GM19395 (cell line): ENCODE measurements around the gene DPP7.

Experiments
- ATAC-seq: cut with Tn5 transposase; IDR thresholded peaks from one replicate; pipeline ENCODE4 v1.9.1; 2021; ENCODE audit warnings: mild to moderate bottlenecking, moderate library complexity; ENCODE audit not compliant: unreplicated experiment

Gene DPP7

DNA sequence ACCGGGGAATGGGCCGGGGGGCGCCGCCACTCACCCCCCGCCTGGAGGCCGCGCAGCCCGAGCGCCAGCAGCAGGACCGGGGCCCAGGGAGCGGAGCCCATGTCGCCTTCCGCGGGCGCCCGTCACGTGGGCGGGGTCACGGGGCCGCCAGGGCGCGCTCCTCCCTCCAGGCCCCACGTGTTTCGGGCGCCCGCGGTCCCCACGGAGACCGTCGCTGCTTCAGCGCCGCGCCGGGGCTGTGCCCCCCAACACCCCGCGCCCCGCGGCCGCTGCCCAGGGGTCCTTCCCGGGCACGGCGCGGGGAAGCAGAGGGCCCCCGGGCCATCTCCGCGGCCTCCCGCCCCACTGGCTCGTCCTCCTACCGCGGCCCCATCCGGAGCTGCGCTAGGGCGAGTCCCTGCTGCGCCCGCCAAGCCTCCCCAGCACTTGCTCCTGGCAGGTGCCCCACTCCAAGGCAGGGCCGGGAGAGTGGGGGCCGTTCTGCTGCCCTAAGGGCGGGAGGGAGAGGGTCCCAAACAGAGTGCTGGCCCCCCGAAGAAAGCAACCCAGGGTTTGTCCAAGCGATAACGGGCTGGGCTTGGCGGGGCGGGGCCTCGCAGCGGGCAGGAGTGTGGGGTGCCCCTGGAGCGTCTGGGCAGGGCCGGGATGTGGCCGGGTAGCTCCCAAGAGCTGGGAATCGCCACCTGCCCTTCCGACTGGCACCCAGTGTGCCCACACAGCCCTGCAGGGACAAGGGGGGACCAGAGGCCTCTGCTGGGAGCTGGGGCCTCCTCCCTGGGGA lies at the start of gene DPP7:
TSS of gene DPP7 (minus strand) at position 121 of the 781 bp plus-strand sequence. CDS start at position 101, 20 bp downstream.
- peak; percentile 59 for ATAC-seq

DNA sequence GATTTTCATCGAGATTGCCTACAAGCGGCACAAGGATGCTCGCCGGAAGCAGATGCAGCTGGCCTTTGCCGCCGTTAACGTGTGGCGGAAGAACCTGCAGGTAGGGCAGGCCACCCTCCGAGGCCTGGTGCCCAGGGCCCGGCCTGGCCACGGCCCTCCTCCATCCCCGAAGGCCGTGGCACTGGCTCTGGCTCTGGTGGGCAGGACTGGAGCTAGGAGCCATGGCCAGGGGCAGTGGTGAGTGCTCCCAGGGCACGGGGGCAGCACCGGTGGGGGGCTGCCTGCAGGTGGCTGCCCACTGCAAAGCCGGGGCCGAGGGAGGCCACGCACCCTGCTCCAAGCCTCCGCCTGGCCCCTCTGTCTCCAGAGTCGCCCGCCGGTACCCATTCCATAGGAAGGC lies 49.3 kb upstream of the DPP7 start:
- no peak for ATAC-seq

DNA sequence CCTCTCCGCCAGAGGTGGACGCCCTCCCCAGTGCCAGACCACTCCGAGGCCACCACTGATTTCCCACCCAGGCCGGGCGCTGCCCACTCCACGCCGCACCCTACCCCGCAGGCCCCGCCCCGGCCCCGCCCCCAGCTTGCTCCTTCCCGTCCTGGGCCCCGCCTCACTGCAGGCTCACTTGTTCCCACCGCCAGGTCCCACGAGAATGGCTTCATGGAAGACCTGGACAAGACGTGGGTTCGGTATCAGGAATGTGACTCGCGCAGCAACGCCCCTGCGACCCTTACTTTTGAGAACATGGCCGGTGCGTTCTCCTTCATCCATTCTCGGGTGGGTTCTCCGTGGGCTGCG lies 48.8 kb upstream of the DPP7 start:
- ATAC-seq, result no peak

- ATAC-seq, result no peak
These were observed 48.2 kb upstream of the DPP7 start for GRCh38 chr9:137162505-137163364.

- ATAC-seq, result no peak
These were observed 47.3 kb upstream of the DPP7 start for GRCh38 chr9:137161558-137162486.

DNA sequence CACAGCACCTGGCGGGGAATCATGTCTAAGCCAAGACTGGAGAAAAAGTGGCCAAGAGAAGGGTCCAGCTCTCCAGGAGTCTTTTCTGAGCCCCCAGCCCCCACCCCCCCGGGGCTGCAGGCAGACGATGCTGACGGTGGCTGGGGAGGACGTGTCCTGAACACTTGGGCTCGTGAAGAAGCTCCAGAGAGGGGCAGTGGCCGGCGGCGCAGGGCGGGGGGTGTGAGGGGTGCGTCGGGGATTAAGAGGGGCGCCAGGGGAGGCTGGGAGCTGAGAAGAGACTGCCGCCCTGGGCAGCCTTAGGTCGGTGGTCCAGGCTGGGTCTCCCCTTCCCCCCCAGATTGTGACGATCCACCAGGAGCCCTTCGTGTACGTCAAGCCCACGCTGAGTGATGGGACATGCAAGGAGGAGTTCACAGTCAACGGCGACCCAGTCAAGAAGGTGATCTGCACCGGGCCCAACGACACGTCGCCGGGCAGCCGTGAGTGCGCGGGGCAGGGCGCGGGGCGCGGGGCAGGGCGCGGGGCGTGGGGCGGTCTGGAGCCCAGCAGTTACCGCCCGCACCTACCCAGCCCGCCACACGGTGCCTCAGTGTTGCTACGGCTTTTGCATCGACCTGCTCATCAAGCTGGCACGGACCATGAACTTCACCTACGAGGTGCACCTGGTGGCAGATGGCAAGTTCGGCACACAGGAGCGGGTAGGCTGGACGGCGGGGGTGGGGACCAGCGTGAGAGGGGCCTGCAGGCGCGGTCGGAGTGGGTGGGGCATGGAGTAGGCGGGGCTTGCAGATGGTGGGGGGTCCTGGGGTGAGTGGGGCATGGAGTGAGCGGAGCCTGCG lies 46.4 kb upstream of the DPP7 start:
- ATAC-seq, result no peak

DNA sequence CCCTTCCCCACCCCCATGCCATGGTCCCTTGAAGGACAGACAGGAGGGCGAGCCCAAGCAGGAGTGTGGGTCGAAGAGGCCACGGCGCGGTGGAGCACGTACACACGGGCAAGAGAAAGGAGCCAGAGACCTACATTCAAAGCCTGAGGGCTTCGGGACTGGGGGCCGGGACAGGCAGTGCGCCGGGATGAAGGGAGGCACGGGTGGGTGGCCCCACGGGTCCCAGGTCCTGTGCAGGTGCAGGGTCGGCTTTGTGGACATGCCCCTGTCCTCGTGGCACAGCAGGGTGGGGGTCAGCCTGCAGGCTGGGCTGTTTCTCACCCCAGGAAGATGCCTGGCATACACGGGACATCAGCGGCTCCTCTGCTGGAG lies 45.5 kb upstream of the DPP7 start:
- ATAC-seq, result no peak

DNA sequence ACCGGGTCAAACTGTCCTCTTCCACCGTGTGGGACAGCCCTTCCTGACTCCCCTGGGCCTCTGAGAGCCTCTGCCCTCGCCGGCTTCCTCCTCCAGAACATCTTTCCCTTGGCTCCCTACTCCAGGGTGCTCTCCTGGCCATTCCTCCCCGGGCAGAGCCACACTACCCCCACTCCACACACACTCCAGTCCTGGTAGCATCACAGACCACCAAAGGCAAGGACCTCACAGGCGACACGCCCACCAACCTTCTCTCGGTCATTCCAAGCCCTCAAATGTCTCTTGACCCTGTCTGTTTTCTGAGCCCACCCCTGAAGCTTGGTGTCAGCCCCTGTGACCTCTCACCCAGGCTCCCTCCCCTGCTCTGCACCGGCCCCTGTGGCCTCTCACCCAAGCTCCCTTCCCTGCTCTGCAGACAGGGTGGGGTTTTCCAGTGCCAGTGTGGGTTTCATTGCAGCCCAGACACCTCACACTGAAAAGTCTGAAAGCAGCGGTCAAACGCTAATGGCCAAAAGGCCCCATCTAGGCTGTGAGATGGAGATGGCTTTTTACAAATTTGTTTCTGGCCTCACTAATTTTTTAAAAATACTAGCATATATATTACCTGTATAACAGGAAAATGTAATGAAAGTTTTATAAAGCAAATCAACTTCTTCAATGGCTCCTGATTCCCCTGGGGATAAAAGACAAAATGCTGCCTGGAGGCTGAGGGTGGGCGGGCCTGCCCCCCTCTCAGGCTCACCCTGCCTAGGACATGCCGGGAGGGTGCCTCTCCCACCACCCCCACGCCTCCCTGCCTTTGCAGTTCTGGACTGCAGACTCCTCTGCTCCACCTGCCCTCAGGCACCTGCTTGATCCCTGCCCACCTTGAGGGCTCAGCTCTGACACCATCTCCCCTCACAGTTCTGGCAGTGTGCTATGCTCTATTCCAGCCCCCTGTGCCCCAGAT lies 44.8 kb upstream of the DPP7 start:
- no peak for ATAC-seq

- no peak for ATAC-seq
These were observed 44.1 kb upstream of the DPP7 start for GRCh38 chr9:137158625-137159024.

DNA sequence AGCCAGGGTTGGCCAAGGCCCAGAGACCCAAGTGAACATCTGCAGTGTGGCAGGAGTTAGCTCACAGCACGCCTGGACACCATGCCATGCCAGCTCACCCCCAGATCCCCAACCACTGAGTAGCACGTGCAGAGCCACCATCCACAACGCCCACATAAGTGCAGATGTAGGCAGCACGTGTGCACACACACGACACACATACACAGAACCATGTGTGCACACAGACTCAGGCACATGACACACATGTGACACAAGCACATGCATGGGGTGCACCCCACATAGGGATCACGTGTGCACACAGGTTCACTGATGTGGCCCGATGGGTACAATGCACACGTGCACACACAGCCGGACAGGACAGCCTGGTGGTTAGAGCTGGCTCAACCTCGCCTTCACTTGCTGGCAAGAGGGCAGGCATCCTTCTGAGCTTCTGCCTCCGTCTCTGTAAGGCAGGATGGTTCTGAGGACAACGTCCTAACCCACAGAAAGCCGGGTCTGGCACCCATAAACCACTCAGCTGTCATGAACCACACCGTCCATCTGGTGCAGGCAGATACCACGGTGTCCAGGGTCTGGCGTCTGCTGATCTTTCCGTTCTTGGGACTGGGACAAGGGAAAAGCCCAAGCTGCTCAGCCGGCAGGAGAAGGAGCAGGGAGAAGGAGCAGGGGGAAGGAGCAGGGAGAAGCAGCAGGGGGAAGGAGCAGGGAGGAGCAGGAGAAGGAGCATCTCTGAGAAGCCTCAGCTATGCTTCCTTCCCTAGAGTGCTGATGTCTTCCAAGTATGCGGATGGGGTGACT lies 43.3 kb upstream of the DPP7 start:
- ATAC-seq, result no peak

DNA sequence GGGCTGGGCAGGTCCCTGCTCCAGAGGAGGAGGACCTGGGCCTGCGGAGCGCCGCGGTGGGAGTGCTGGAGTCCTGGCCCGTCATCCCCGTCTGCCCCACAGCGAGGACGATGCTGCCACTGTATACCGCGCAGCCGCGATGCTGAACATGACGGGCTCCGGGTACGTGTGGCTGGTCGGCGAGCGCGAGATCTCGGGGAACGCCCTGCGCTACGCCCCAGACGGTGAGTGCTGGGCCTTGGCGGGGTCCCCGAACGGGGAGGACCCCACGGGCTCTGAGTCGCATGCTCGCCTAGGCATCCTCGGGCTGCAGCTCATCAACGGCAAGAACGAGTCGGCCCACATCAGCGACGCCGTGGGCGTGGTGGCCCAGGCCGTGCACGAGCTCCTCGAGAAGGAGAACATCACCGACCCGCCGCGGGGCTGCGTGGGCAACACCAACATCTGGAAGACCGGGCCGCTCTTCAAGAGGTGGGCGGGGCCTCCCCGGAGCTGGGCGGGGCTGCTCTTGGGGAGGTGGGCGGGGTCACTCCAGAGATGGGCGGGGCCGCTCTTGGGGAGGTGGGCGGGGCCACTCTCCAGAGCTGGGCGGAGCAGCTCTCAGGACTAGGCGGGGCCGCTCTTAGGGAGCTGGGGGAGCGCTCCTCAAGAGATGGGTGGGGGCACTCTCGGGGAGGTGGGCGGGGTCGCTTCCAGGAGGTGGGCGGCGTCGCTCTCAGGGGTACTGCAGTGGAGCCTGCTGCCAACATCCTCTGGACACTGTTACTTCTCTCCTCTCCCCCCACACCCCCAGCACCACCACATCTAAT lies 42.2 kb upstream of the DPP7 start:
- no peak for ATAC-seq

GRCh38 chr9:137152844-137153405 lies 38.4 kb upstream of the DPP7 start:
- ATAC-seq, result no peak

- ATAC-seq, result peak; percentile 29
These were observed 36.3 kb upstream of the DPP7 start for GRCh38 chr9:137150617-137151457.

DNA sequence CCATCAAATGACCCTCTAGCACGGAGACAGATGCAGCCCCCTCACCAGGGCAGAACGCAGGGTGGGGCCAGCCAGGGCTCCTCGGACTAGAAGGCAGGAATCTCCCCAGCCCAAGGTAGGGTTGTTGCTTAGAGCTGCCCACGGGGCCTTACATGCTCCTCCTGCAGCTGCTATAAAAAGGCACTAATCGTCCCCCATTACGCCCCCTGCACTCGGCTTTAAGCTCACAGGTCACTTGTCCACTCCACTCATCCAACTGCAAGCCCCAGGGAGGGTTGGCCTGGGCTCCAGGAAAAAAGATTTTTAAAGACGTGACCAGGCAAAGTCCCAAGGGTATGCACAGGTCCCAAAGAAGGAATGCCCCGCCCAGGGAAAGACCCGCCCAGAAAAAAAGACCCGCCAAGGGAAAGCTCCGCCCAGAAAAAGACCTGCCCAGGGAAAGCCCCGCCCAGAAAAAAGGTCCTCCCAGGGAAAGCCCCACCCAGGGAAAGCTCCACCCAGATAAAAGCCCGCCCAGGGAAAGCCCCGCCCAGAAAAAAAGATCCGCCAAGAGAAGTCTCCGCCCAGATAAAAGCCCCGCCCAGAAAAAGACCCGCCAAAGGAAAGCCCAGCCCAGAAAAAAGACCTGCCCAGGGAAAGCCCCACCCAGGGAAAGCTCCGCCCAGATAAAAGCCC lies 35.5 kb upstream of the DPP7 start:
- ATAC-seq, result peak; percentile 46

DNA sequence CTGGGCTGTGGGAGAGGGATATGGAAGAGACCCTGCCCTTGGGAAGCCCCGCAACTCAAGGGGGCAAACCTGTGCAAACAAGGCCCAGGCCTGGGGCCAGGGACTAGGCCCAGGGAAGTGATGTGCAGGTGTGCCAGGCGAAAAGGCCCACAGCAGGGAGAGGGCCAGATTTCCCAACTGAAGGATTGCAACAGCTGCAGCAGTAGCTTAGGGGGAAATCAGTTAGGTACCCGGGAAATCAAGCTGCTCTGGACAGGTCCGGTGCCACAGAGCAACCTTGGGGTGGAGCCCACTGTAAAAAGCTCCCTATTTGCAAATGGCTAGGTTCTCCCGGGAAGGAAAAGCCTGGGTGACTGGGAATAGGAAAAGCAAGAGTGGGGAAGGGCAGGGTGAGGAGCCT lies 34.8 kb upstream of the DPP7 start:
- ATAC-seq, result no peak

DNA sequence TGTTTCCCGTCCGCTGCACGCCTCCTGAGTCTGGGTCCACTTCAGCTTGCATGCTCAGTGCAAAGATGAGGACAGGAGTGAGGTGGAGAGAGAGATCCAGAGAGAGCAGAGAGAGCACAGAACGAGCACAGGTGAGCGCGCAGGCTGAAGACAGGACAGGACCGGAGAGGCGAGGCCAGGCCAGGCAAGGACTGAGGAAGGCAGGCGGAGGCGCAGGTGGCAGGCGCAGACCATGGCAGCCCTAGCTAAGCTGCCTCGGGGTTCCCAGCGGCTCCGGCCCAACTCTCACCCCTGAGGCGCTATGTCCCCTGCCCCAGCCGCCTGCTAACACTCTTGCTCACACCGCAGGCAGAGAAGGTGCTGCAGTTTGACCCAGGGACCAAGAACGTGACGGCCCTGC lies 34.1 kb upstream of the DPP7 start:
- no peak for ATAC-seq
